Adrenal gland (tissue), 5 donors: ENCODE measurements around the gene GJB3.

Experiments
- CTCF ChIP-seq, 6 experiments: fragments of 450-650 bp in 4 of 6; fragments of 200-600 bp in 2 of 6; sonication (generic) in 1 of 6; IDR thresholded peaks; 1 replicate in 5 of 6; 2 replicates in 1 of 6; pipeline versions ENCODE4 v1.5.1 to v1.8.0; 2016 to 2021; ENCODE audit warnings: antibody characterized with exemption in 6 of 6, mild to moderate bottlenecking in 2 of 6, moderate library complexity in 1 of 6
- POLR2A ChIP-seq, 2 donors: fragments of 450-650 bp; IDR thresholded peaks; one replicate each; pipeline ENCODE4 v1.6.1; 2017; ENCODE audit warnings: antibody characterized with exemption in 2 of 2, mild to moderate bottlenecking in 2 of 2, moderate library complexity in 1 of 2
- donor health status: DM: no; HTN: no; CAD: no.

DNA sequence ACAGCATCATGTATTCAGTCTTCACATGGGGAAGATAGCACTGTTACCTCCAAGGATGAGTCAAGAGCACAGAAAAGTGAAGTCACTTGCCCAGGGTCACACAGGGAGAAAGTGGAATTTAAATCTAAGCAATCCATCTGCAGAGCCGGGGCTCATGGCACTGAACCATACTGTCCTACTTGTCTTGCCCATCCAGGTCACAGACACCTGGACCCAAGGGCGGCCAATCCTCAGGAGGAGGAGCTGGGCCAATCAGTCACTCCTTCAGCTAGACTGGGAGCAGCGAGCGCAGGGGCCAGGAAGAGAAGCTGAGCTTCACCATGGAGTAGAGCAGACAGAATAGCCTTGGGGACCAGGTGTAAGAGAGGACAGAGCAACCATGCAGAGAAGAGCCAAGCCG lies 35.3 kb upstream of the GJB3 start:
- TF ChIP-seq POLR2A (IDR thresholded peaks at IDR 0.05) (no peak), CTCF (IDR thresholded peaks at IDR 0.05) (no peak)
